Tibial artery (tissue), 4 donors: Measurements from ENCODE around the gene TRAFD1.

Source experiments
- DNase-seq, 2 donors: peaks; one replicate each; pipeline ENCODE4 v3.0.0-alpha.2; 2019
- H3K27ac ChIP-seq, 2 donors: fragments of 200-600 bp; sonication (generic) in 1 of 2; 1 replicate in 1 of 2; 2 replicates in 1 of 2; pipeline ENCODE4 v1.5.1; 2018 to 2019; ENCODE audit warnings: mild to moderate bottlenecking in 1 of 2
- H3K27me3 ChIP-seq, 2 donors: fragments of 200-600 bp; sonication (generic) in 1 of 2; one replicate each; pipeline versions ENCODE4 v1.5.1 to v1.6.0; 2016 to 2019
- H3K36me3 ChIP-seq, 3 donors: fragments of 200-600 bp; sonication (generic) in 2 of 3; one replicate each; pipeline ENCODE4 v1.5.1; 2016 to 2019; ENCODE audit warnings: mild to moderate bottlenecking in 2 of 3
- H3K4me1 ChIP-seq, 4 donors: fragments of 200-600 bp; sonication (generic) in 2 of 4; 1 replicate in 3 of 4; 2 replicates in 1 of 4; pipeline ENCODE4 v1.5.1; 2016 to 2019
- H3K4me3 ChIP-seq, 2 donors: fragments of 200-600 bp; sonication (generic) in 1 of 2; 1 replicate in 1 of 2; 2 replicates in 1 of 2; pipeline ENCODE4 v1.5.1; 2018 to 2019; ENCODE audit warnings: mild to moderate bottlenecking in 2 of 2
- H3K9me3 ChIP-seq, 3 donors: fragments of 200-600 bp; sonication (generic) in 1 of 3; one replicate each; pipeline ENCODE4 v1.5.1; 2016 to 2019
- CTCF ChIP-seq, 2 experiments: fragments of 200-600 bp in 1 of 2; fragments of 450-650 bp in 1 of 2; IDR thresholded peaks; one replicate each; pipeline ENCODE4 v1.5.1; 2017 to 2019; ENCODE audit warnings: antibody characterized with exemption in 2 of 2, mild to moderate bottlenecking in 1 of 2, moderate library complexity in 1 of 2
- intact Hi-C: fragments of 100-400 bp; cut with DNase I; formaldehyde crosslinking; loops from one replicate; pipeline ENCODE4 v1.15.0; 2023; ENCODE audit warnings: low total_unique reads

The TRAFD1 gene

DNA sequence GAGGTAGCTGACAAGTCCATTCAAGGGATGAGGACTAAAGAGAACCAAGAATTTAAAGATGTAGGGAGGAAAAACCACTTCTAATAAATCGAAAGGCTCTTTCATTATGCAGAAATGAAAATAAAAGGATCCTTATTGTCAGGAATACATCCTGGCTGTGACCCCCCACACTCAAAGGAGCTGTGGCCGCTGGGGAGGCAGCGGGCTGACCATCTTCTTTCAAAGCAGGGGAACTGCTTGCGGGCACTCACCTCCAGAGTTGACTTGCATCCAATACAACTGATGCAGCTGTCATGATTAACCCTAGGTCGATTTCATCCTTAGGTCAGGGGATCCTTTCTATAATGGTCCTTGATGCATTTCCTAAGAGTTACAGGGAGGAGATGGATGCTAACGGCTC lies 35.3 kb downstream of the TRAFD1 start:
- H3K27ac ChIP-seq: no peak overlapping the region
- no peak overlapping the region for H3K4me3 ChIP-seq
- intact Hi-C loops: no loop called here
- no peak for DNase-seq
- no peak for TF ChIP-seq CTCF (IDR thresholded peaks at IDR 0.05)
- H3K27me3 ChIP-seq: no peaks in the 10 kb centered on the region
- peaks cover 75 to 93% (median 79%) of the 10 kb centered on the region in 3 donors for H3K36me3 ChIP-seq
- no peaks in the 10 kb centered on the region for H3K4me1 ChIP-seq
- peaks cover 0 to 9% (median 8%) of the 10 kb centered on the region in 3 donors for H3K9me3 ChIP-seq

GRCh38 chr12:112161711-112162110 lies 36.4 kb downstream of the TRAFD1 start:
- TF ChIP-seq CTCF (IDR thresholded peaks at IDR 0.05): no peak
- peaks cover 65 to 93% (median 73%) of the 10 kb centered on the region in 3 donors for H3K36me3 ChIP-seq
- H3K9me3 ChIP-seq: peaks cover 0 to 8% (median 4%) of the 10 kb centered on the region in 3 donors
- no peaks in the 10 kb centered on the region for H3K27me3 ChIP-seq
- no peak overlapping the region for H3K4me3 ChIP-seq
- no peak overlapping the region for H3K27ac ChIP-seq
- H3K4me1 ChIP-seq: no peaks in the 10 kb centered on the region
- peak in 1 of 2 donors; percentile 25 for DNase-seq
- intact Hi-C loops: no loop called here

DNA sequence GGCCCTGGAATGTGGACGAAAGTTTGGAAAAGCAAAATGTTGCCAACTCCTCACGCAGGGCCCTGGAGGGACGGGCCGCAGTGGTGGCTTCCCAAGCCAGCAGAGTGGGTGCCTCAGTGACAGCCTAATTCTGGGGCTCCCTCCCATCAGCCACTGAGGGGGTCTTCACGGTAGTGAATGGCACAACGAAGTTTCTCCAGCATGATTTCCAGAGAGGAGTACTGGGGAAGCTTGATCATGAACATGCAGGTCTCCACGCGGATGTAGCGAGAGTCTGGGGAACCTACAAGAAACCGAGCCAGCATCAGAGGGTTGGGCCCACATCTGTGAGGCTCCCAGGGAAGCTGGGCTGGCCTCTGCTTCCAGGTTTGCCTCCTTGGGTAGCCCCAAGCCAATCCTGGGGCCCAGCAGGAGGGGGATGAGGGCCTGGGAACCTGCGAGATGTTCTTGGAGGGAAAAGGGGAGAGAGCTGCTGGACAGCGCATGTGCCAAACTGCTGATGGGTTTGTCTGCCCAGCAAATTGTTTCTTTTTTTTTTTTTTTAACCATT lies 37.0 kb downstream of the TRAFD1 start:
- Histone ChIP-seq H3K4me3 (no peak overlapping the region), H3K9me3 (peaks cover 0 to 8% (median under 1%) of the 10 kb centered on the region in 3 donors), H3K4me1 (no peaks in the 10 kb centered on the region), H3K27ac (no peak overlapping the region), H3K27me3 (no peaks in the 10 kb centered on the region), H3K36me3 (peaks cover 59 to 93% (median 70%) of the 10 kb centered on the region in 3 donors)
- intact Hi-C loops: no loop called here
- peak in 1 of 2 donors; percentile 40 for DNase-seq
- no peak for TF ChIP-seq CTCF (IDR thresholded peaks at IDR 0.05)

GRCh38 chr12:112163056-112163455 lies 37.7 kb downstream of the TRAFD1 start:
- Histone ChIP-seq H3K4me3 (no peak overlapping the region), H3K36me3 (peaks cover 56 to 96% (median 69%) of the 10 kb centered on the region in 3 donors), H3K27me3 (no peaks in the 10 kb centered on the region), H3K9me3 (peaks cover 0 to 8% (median 0%) of the 10 kb centered on the region in 3 donors), H3K4me1 (no peaks in the 10 kb centered on the region), H3K27ac (no peak overlapping the region)
- intact Hi-C loops: no loop called here
- TF ChIP-seq CTCF (IDR thresholded peaks at IDR 0.05): no peak
- DNase-seq: peak in 1 of 2 donors; percentile 60

GRCh38 chr12:112163471-112163991 lies 38.2 kb downstream of the TRAFD1 start:
- Histone ChIP-seq H3K9me3 (peaks cover 0 to 8% (median 0%) of the 10 kb centered on the region in 3 donors), H3K27me3 (no peaks in the 10 kb centered on the region), H3K36me3 (peaks cover 51 to 96% (median 66%) of the 10 kb centered on the region in 3 donors), H3K4me1 (no peaks in the 10 kb centered on the region), H3K4me3 (no peak overlapping the region), H3K27ac (no peak overlapping the region)
- peak in 1 of 2 donors; percentile 57 for DNase-seq
- no peak for TF ChIP-seq CTCF (IDR thresholded peaks at IDR 0.05)
- intact Hi-C loops: no loop called here
